CD4-positive, alpha-beta T cell (primary cell): Measurements from ENCODE around the gene RPL18. TPM values are rescaled to one million over a fixed set of nuclear protein-coding genes. Genes with fewer than 3 reads are reported as not detected.

Experiments
- ATAC-seq: fragments of 200-7000 bp; cut with Tn5 transposase; one replicate; pipeline ENCODE4 v1.10.0; 2022; ENCODE audit warnings: mild to moderate bottlenecking; ENCODE audit not compliant: poor library complexity
- CTCF ChIA-PET: fragments of 350-600 bp; sonication (Branson Sonifier 250); formaldehyde crosslinking; loops from one replicate; lab custom pipeline; 2021; ENCODE audit warnings: antibody characterized with exemption, inconsistent platforms; lab: Charles Lee
- POLR2A ChIA-PET: fragments of 350-600 bp; sonication (Branson Sonifier 250); formaldehyde crosslinking; loops from one replicate; lab custom pipeline; 2021; ENCODE audit warnings: antibody characterized with exemption, inconsistent platforms; lab: Charles Lee
- DNase-seq, 14 experiments: peaks; one replicate each; pipeline ENCODE4 v3.0.0-alpha.2; 2013 to 2020; ENCODE audit warnings: mixed read lengths in 2 of 14
- H3K27ac ChIP-seq, 2 donors: one replicate each; pipeline versions ENCODE4 v1.5.1 to v1.7.0; 2013; ENCODE audit warnings: low read length in 2 of 2, low read depth in 1 of 2, mild to moderate bottlenecking in 1 of 2
- H3K27me3 ChIP-seq, 2 experiments: 1 replicate in 1 of 2; 2 replicates in 1 of 2; pipeline versions ENCODE4 v1.6.1 to v1.7.0; 2013; ENCODE audit warnings: low read length in 2 of 2, control low read depth in 1 of 2, mild to moderate bottlenecking in 1 of 2, moderate library complexity in 1 of 2; ENCODE audit not compliant: insufficient read depth in 2 of 2, control insufficient read depth in 1 of 2
- H3K36me3 ChIP-seq: one replicate; pipeline ENCODE4 v1.6.1; 2013; ENCODE audit warnings: low read length, control low read depth; ENCODE audit not compliant: insufficient read depth
- H3K4me1 ChIP-seq: one replicate; pipeline ENCODE4 v1.6.1; 2013; ENCODE audit warnings: low read length, control low read depth; ENCODE audit not compliant: insufficient read depth
- H3K4me3 ChIP-seq: one replicate; pipeline ENCODE4 v1.5.1; 2013; ENCODE audit warnings: mild to moderate bottlenecking, low read length, moderate library complexity
- H3K9me3 ChIP-seq, 2 experiments: 1 replicate in 1 of 2; 2 replicates in 1 of 2; pipeline versions ENCODE4 v1.6.1 to v1.7.0; 2013; ENCODE audit warnings: low read length in 2 of 2, mild to moderate bottlenecking in 2 of 2, control low read depth in 1 of 2, moderate library complexity in 1 of 2; ENCODE audit not compliant: control insufficient read depth in 1 of 2, insufficient read depth in 1 of 2
- H3K27ac Mint-ChIP-seq: one replicate; pipeline ENCODE4 v1.8.0; 2020; ENCODE audit warnings: mixed read lengths
- H3K27me3 Mint-ChIP-seq: one replicate; pipeline ENCODE4 v1.8.0; 2021; ENCODE audit warnings: mixed read lengths
- H3K36me3 Mint-ChIP-seq: one replicate; pipeline ENCODE4 v1.8.0; 2021; ENCODE audit warnings: low read depth, mixed read lengths
- H3K4me1 Mint-ChIP-seq: one replicate; pipeline ENCODE4 v1.8.0; 2021; ENCODE audit warnings: low read depth, mixed read lengths
- H3K4me3 Mint-ChIP-seq: one replicate; pipeline ENCODE4 v1.8.0; 2020; ENCODE audit warnings: mild to moderate bottlenecking, mixed read lengths
- H3K9me3 Mint-ChIP-seq: one replicate; pipeline ENCODE4 v1.8.0; 2020; ENCODE audit warnings: mixed read lengths
- CTCF ChIP-seq: fragments of 200-600 bp; IDR thresholded peaks from one replicate; pipeline ENCODE4 v1.8.0; 2022; ENCODE audit warnings: antibody characterized with exemption, mild to moderate bottlenecking
- intact Hi-C, 2 experiments: fragments of 100-400 bp; cut with DNase I in 1 of 2; cut with micrococcal nuclease in 1 of 2; formaldehyde crosslinking; loops; one replicate each; pipeline versions ENCODE4 v1.15.1 to v1.9.0; 2023 to 2025; cut with DNase I, micrococcal nuclease
- total RNA-seq, 174 experiments: library from RNA in 2 of 174; stranded (reverse) in 2 of 174; gene quantifications; one replicate each; pipeline ENCODE4 v1.2.3 and lab custom pipeline; 2021 to 2026

RPL18 gene
- total RNA-seq, 2 experiments from 2014 or later: 2,820 to 2,913 TPM

- H3K4me1 ChIP-seq: peaks cover 60% of the 10 kb centered on the region
- POLR2A ChIA-PET: interaction anchor here (0.7 to 3.6 kb wide), 17 partner anchors 9 to 1923 kb away, joined by 3 to 39 read pairs (median 5); partner anchors contain the start of genes CA11, GYS1, RPL18 and RUVBL2
- peaks cover 17% of the 10 kb centered on the region for H3K36me3 ChIP-seq
- peak within 1 kb of the TSS; percentile 86 to 94 for H3K27ac ChIP-seq
- ATAC-seq (no peak), DNase-seq (peak in 7 of 14 experiments; percentile 37 to 72 (median 41))
- CTCF ChIA-PET: interaction anchor here (1.2 to 1.7 kb wide), 2 partner anchors 9 to 263 kb away, joined by 4 to 8 read pairs; partner anchors contain the start of gene CA11
- H3K27me3 ChIP-seq: no peaks in the 10 kb centered on the region
- H3K4me3 ChIP-seq: peak within 1 kb of the TSS; percentile 71
- Mint-ChIP-seq H3K4me1 (peaks cover 51% of the 10 kb centered on the region), H3K27me3 (no peaks in the 10 kb centered on the region), H3K9me3 (no peaks in the 10 kb centered on the region), H3K27ac (peak within 1 kb of the TSS; percentile 97), H3K4me3 (peak within 1 kb of the TSS; percentile 94), H3K36me3 (peaks cover 38% of the 10 kb centered on the region)
- TF ChIP-seq CTCF: no peak
- intact Hi-C loops: loop anchor here (1.0 to 10.0 kb wide), 5 partner anchors 18 to 1238 kb away; partner anchors contain the start of genes AKT1S1 (in 1 of the 2), C19orf73 (in 1 of the 2), PPFIA3 (in 1 of the 2) and RPL18 (in 1 of the 2)
- H3K9me3 ChIP-seq: no peaks in the 10 kb centered on the region
These were observed 18.0 kb upstream of the RPL18 start, which contains the start of gene DBP for GRCh38 chr19:48636859-48637448. Gene DBP, minus strand, starts transcription at chr19:48637379. Its CDS starts 385 bp downstream, at chr19:48636994.

GRCh38 chr19:48635966-48636858, 17.2 kb upstream of the RPL18 start:
- Histone ChIP-seq H3K36me3 (peaks cover 25% of the 10 kb centered on the region), H3K27me3 (no peaks in the 10 kb centered on the region), H3K9me3 (no peaks in the 10 kb centered on the region), H3K27ac (peak overlapping the region; percentile 61 to 94), H3K4me1 (peaks cover 62% of the 10 kb centered on the region), H3K4me3 (peak overlapping the region; percentile 71)
- DNase-seq: peak in 6 of 14 experiments; percentile 28 to 70 (median 56)
- Mint-ChIP-seq H3K36me3 (peaks cover 45% of the 10 kb centered on the region), H3K4me1 (peaks cover 57% of the 10 kb centered on the region), H3K9me3 (no peaks in the 10 kb centered on the region), H3K4me3 (peak overlapping the region; percentile 94), H3K27me3 (no peaks in the 10 kb centered on the region), H3K27ac (peak overlapping the region; percentile 97)
- intact Hi-C loops: loop anchor here (2.0 to 10.0 kb wide), 5 partner anchors 41 to 1239 kb away; partner anchors contain the start of genes AKT1S1 (in 1 of the 2), C19orf73 (in 1 of the 2), PPFIA3 (in 1 of the 2) and TBC1D17 (in 1 of the 2)
- ChIA-PET POLR2A (interaction anchor here (0.7 to 3.6 kb wide), 11 partner anchors 8 to 357 kb away, joined by 3 to 39 read pairs (median 6); partner anchors contain the start of genes CA11, GYS1, RPL18 and RUVBL2), CTCF (interaction anchor here (1.2 to 1.7 kb wide), 2 partner anchors 10 to 263 kb away, joined by 4 to 8 read pairs; partner anchors contain the start of gene CA11)
- no peak for TF ChIP-seq CTCF
- ATAC-seq: no peak
